ENCODE data around the gene ZNF593OS.

ZNF593OS gene

GRCh38 chr1:26124418-26125331, 47.0 kb downstream of the ZNF593OS start:
- DNase-seq: peak; percentile 70

- DNase-seq: peak; percentile 91
These were observed 48.4 kb downstream of the ZNF593OS start for GRCh38 chr1:26122988-26123973.

- DNase-seq: peak; percentile 75
These were observed 49.5 kb downstream of the ZNF593OS start for GRCh38 chr1:26121854-26122773.

GRCh38 chr1:26119892-26120608, 51.6 kb downstream of the ZNF593OS start:
- peak; percentile 25 for DNase-seq
